Peyer's patch (tissue), 4 donors: ENCODE measurements around the gene FUBP3.

ENCODE experiments used
- CTCF ChIP-seq, 6 experiments: fragments of 450-650 bp in 4 of 6; fragments of 200-600 bp in 2 of 6; sonication (generic) in 1 of 6; IDR thresholded peaks; one replicate each; pipeline ENCODE4 v1.5.1; 2017 to 2019; ENCODE audit warnings: antibody characterized with exemption in 6 of 6, mild to moderate bottlenecking in 3 of 6, moderate library complexity in 1 of 6
- POLR2A ChIP-seq, 2 donors: fragments of 450-650 bp; IDR thresholded peaks; one replicate each; pipeline ENCODE4 v1.5.1; 2017; ENCODE audit warnings: antibody characterized with exemption in 2 of 2, mild to moderate bottlenecking in 2 of 2, moderate library complexity in 2 of 2

GRCh38 chr9:130667120-130667435, 87.7 kb downstream of the FUBP3 start:
- TF ChIP-seq CTCF (IDR thresholded peaks at IDR 0.05): no peak
- TF ChIP-seq POLR2A (IDR thresholded peaks at IDR 0.05): no peak
